PC-3 (cell line): ENCODE data around the gene TMEM250. TPM values are rescaled to one million over a fixed set of nuclear protein-coding genes. Genes with fewer than 3 reads are reported as not detected.
A peak's percentile ranks its signal among the peaks of the same experiment; 100 is the strongest.

Experiments used
- ATAC-seq: fragments of 200-7000 bp; cut with Tn5 transposase; 2 replicates; pipeline ENCODE4 v1.9.1; 2020; ENCODE audit warnings: mild to moderate bottlenecking, moderate library complexity
- BruUV-seq: library from RNA; stranded (reverse); fragments of 400-500 nt; replicated peaks from 2 replicates; lab custom pipeline; 2021; lab: Mats Ljungman, UMichigan
- CTCF ChIA-PET: fragments of 300-600 bp; sonication (Branson Sonifier 250); formaldehyde crosslinking; loops from one replicate; lab custom pipeline; 2022; ENCODE audit warnings: antibody characterized with exemption; lab: Charles Lee
- POLR2A ChIA-PET: fragments of 300-600 bp; sonication (Branson Sonifier 250); formaldehyde crosslinking; loops from one replicate; lab custom pipeline; 2022; ENCODE audit warnings: antibody characterized with exemption; ENCODE audit not compliant: unreplicated experiment; lab: Charles Lee
- DNase-seq: peaks from one replicate; pipeline ENCODE4 v3.0.0-alpha.2; 2015
- H2AFZ ChIP-seq: fragments of 300-600 bp; sonication (generic); 2 replicates; pipeline ENCODE4 v1.6.0; 2016; ENCODE audit warnings: antibody characterized with exemption, low read length
- H3F3A ChIP-seq: fragments of 300-600 bp; sonication (generic); one replicate; pipeline ENCODE4 v1.6.0; 2017; ENCODE audit warnings: antibody characterized with exemption, low read length, control low read depth, mild to moderate bottlenecking; ENCODE audit not compliant: unreplicated experiment
- H3K27ac ChIP-seq: fragments of 300-600 bp; sonication (generic); 2 replicates; pipeline ENCODE4 v1.5.1; 2016; ENCODE audit warnings: mild to moderate bottlenecking, low read length
- H3K27me3 ChIP-seq: fragments of 300-600 bp; sonication (generic); 2 replicates; pipeline ENCODE4 v1.6.1; 2016; ENCODE audit warnings: low read length, mixed read lengths
- H3K36me3 ChIP-seq: fragments of 300-600 bp; sonication (generic); 2 replicates; pipeline ENCODE4 v1.6.1; 2016; ENCODE audit warnings: low read depth, mixed run types, low read length, mixed read lengths
- H3K4me1 ChIP-seq: fragments of 300-600 bp; sonication (generic); 2 replicates; pipeline ENCODE4 v1.5.1; 2016; ENCODE audit warnings: low read length; ENCODE audit not compliant: insufficient read depth
- H3K4me2 ChIP-seq: fragments of 300-600 bp; sonication (generic); 2 replicates; pipeline ENCODE4 v1.6.0; 2016; ENCODE audit warnings: low read length
- H3K4me3 ChIP-seq: fragments of 300-600 bp; sonication (generic); 2 replicates; pipeline ENCODE4 v1.5.1; 2016; ENCODE audit warnings: mild to moderate bottlenecking, low read length, mixed read lengths
- H3K79me2 ChIP-seq: fragments of 300-600 bp; sonication (generic); 2 replicates; pipeline ENCODE4 v1.6.1; 2017; ENCODE audit warnings: low read length, mixed read lengths
- H3K9ac ChIP-seq: fragments of 300-600 bp; sonication (generic); 2 replicates; pipeline ENCODE4 v1.6.0; 2016; ENCODE audit warnings: mild to moderate bottlenecking, low read length
- H3K9me2 ChIP-seq: fragments of 300-600 bp; sonication (generic); replicated peaks from 2 replicates; pipeline ENCODE4 v1.6.1; 2016; ENCODE audit warnings: mixed run types, low read length, mixed read lengths
- H3K9me3 ChIP-seq: fragments of 300-600 bp; sonication (generic); 2 replicates; pipeline ENCODE4 v1.6.1; 2016; ENCODE audit warnings: low read length, mixed read lengths
- H4K20me1 ChIP-seq: fragments of 300-600 bp; sonication (generic); 2 replicates; pipeline ENCODE4 v1.6.1; 2016; ENCODE audit warnings: low read length, mixed read lengths
- CTCF ChIP-seq: fragments of 300-600 bp; sonication (generic); conservative IDR thresholded peaks from 2 replicates; pipeline ENCODE4 v1.5.1; 2017; ENCODE audit warnings: antibody characterized with exemption, low read depth, mild to moderate bottlenecking, low read length
- EZH2 ChIP-seq: fragments of 300-600 bp; sonication (generic); IDR thresholded peaks from one replicate; pipeline ENCODE4 v1.6.1; 2017; ENCODE audit warnings: antibody characterized with exemption, mild to moderate bottlenecking, low read length; ENCODE audit not compliant: unreplicated experiment
- EZH2phosphoT487 ChIP-seq: fragments of 300-600 bp; sonication (generic); IDR thresholded peaks from 2 replicates; pipeline ENCODE4 v1.6.1; 2018; ENCODE audit warnings: mild to moderate bottlenecking, antibody characterized with exemption, low read length, borderline replicate concordance
- intact Hi-C: fragments of 100-400 bp; cut with micrococcal nuclease; formaldehyde crosslinking; loops from 2 replicates; pipeline ENCODE4 v1.9.0; 2023
- total RNA-seq: library from RNA; depleted of rRNA; stranded (reverse); fragments of >200 nt; gene quantifications from 2 replicates; pipeline ENCODE4 v1.2.3, GENCODE V29; 2014

TMEM250 gene
- total RNA-seq, 1 experiment from 2014 or later, result 64.7 TPM

- H3K4me2 ChIP-seq, result peak overlapping the region; percentile 93
- intact Hi-C loops, result no loop called here
- peak overlapping the region; percentile 35; the same call in 1 of the 2 replicates for H2AFZ ChIP-seq
- H3K4me3 ChIP-seq, result peak overlapping the region; percentile 78
- H3K36me3 ChIP-seq, result no peaks in the 10 kb centered on the region
- no peak for DNase-seq
- peaks cover 56% of the 10 kb centered on the region for H3K79me2 ChIP-seq
- peak overlapping the region; percentile 71 for H3K9ac ChIP-seq
- no peaks in the 10 kb centered on the region for H4K20me1 ChIP-seq
- CTCF ChIA-PET, result no interaction called here
- no peaks in the 10 kb centered on the region for H3K9me3 ChIP-seq
- POLR2A ChIA-PET, result no interaction called here
- no peaks in the 10 kb centered on the region for H3F3A ChIP-seq
- H3K27me3 ChIP-seq, result no peaks in the 10 kb centered on the region
- no peaks in the 10 kb centered on the region for H3K9me2 ChIP-seq
- H3K27ac ChIP-seq, result no peak overlapping the region
- peak; percentile 11; the same call in 1 of the 2 replicates for ATAC-seq
- no peak for TF ChIP-seq CTCF
- TF ChIP-seq EZH2phosphoT487, result no peak
- TF ChIP-seq EZH2, result no peak
- TSS peak; percentile 28 for BruUV-seq
- H3K4me1 ChIP-seq, result peaks cover 9% of the 10 kb centered on the region; the same call in 1 of the 2 replicates
Observed at GRCh38 chr9:136093346-136093986, 25.2 kb downstream of the TMEM250 start.

- no peak for ATAC-seq
- Histone ChIP-seq H3K4me2 (no peak overlapping the region), H3K4me3 (no peak overlapping the region), H3K9ac (no peak overlapping the region), H3K79me2 (peaks cover 58% of the 10 kb centered on the region), H3F3A (no peaks in the 10 kb centered on the region), H3K9me3 (no peaks in the 10 kb centered on the region), H3K27ac (no peak overlapping the region), H3K4me1 (peaks cover 9% of the 10 kb centered on the region; the same call in 1 of the 2 replicates), H3K9me2 (no peaks in the 10 kb centered on the region), H3K36me3 (no peaks in the 10 kb centered on the region), H4K20me1 (no peaks in the 10 kb centered on the region), H3K27me3 (no peaks in the 10 kb centered on the region), H2AFZ (no peak overlapping the region)
- CTCF ChIA-PET, result no interaction called here
- TF ChIP-seq EZH2phosphoT487 (no peak), EZH2 (no peak), CTCF (no peak)
- intact Hi-C loops, result no loop called here
- POLR2A ChIA-PET, result no interaction called here
- BruUV-seq, result no TSS peak
- DNase-seq, result no peak
Observed at GRCh38 chr9:136092741-136093140, 25.9 kb downstream of the TMEM250 start.

GRCh38 chr9:136092353-136092650 is 26.4 kb downstream of the TMEM250 start:
- Histone ChIP-seq H3F3A (no peaks in the 10 kb centered on the region), H3K9ac (no peak overlapping the region), H4K20me1 (no peaks in the 10 kb centered on the region), H3K4me3 (no peak overlapping the region), H3K9me3 (no peaks in the 10 kb centered on the region), H3K27me3 (no peaks in the 10 kb centered on the region), H3K4me1 (peaks cover 9% of the 10 kb centered on the region; the same call in 1 of the 2 replicates), H3K36me3 (no peaks in the 10 kb centered on the region), H3K27ac (no peak overlapping the region), H3K4me2 (no peak overlapping the region), H3K79me2 (peaks cover 58% of the 10 kb centered on the region), H3K9me2 (no peaks in the 10 kb centered on the region), H2AFZ (no peak overlapping the region)
- no peak for DNase-seq
- no peak for ATAC-seq
- no peak for TF ChIP-seq CTCF
- no peak for TF ChIP-seq EZH2phosphoT487
- no peak for TF ChIP-seq EZH2
- intact Hi-C loops, result no loop called here
- ChIA-PET CTCF (no interaction called here), POLR2A (no interaction called here)
- no TSS peak for BruUV-seq
